ENCODE results near the gene ZYX.
"Not testable (repeated sequence)": the region's sequence is repeated elsewhere in the genome, so short reads cannot be mapped to it uniquely, and the experiment has no call there.

ZYX gene

DNA sequence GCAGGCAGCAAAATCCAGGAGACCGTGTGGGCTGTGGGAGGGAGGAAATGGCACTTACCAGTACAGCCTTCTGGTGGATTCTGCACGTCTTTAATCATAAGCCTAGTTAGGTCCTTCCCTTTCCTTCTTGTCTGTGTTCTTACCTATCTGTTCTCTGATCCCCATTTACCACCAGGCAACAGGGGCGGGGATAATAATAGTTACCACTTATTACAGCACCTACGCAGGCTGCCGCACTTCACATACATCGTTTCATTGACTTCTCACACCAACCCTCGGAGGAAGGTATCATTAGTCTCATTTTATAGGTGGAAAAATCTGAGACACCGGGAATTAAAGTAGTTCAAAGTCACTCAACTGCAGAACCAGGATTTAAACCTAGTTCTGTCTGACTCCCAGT lies 32.0 kb downstream of the ZYX start:
- DNase-seq (ENCODE audit: low read depth) = no peak
- TF ChIP-seq, protein P1, sequence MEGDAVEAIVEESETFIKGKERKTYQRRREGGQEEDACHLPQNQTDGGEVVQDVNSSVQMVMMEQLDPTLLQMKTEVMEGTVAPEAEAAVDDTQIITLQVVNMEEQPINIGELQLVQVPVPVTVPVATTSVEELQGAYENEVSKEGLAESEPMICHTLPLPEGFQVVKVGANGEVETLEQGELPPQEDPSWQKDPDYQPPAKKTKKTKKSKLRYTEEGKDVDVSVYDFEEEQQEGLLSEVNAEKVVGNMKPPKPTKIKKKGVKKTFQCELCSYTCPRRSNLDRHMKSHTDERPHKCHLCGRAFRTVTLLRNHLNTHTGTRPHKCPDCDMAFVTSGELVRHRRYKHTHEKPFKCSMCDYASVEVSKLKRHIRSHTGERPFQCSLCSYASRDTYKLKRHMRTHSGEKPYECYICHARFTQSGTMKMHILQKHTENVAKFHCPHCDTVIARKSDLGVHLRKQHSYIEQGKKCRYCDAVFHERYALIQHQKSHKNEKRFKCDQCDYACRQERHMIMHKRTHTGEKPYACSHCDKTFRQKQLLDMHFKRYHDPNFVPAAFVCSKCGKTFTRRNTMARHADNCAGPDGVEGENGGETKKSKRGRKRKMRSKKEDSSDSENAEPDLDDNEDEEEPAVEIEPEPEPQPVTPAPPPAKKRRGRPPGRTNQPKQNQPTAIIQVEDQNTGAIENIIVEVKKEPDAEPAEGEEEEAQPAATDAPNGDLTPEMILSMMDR (IDR thresholded peaks at IDR 0.05; ENCODE audit: low read depth, low read length, missing control alignments) = no peak

DNA sequence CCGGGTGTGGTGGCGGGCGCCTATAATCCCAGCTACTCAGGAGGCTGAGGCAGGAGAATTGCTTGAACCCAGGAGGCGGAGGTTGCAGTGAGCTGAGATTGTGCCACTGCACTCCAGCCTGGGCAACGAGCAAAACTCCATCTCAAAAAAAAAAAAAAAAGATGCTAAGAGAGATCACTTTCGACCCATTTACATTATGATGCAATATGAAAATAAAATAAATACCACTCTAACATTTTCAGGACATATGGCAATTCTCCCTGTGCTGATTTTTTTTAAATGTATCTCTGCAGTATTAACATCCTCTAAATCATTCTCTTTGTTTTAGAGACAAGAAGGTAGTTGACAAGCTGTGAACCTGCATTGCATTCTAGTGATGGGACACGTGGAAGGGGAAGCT lies 34.1 kb downstream of the ZYX start:
- H3K4me3 ChIP-seq (ENCODE audit: low read depth, low read length) = not testable (repeated sequence)

More for the DNA sequence above, 32.0 kb downstream of the ZYX start:
- no peak overlapping the region for H3K4me3 ChIP-seq (ENCODE audit: low read depth, low read length)

DNA sequence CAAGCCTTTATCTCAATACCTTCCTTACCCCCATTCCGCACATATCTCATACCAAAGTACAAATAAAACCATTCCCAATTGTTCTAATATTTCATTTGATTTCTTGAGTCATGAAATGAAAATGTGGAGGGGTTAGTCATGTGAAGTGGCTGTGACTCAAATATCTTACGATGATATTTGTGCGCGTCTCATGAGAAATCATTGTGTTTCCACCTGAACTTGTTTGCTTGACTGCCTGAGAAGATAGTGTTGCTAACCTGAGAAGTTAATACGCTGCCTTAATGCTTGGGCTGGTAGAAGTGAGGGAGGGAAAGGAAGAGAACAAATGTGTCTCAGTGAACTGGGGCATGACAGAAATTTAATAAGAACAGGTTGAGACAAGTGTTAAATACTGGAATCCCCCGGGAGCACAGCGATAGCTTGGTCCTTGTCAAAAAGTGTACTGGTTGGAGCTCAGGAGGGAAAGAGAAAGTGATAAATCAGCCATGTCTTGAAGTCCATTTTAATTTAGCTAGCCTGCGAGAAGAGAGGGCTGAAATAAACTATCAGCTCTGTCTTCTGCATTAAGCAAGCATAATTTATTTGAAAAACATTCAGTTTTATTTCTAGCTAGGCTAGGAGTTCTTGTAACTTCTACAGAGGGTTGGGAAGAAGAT lies 34.7 kb downstream of the ZYX start:
- TF ChIP-seq, protein P1 (IDR thresholded peaks at IDR 0.05; ENCODE audit: low read depth, low read length, missing control alignments) = no peak
- DNase-seq (ENCODE audit: low read depth) = no peak
- H3K4me3 ChIP-seq (ENCODE audit: low read depth, low read length) = no peak overlapping the region

More for the DNA sequence above, 34.1 kb downstream of the ZYX start:
- not testable (repeated sequence) for DNase-seq (ENCODE audit: low read depth)

DNA sequence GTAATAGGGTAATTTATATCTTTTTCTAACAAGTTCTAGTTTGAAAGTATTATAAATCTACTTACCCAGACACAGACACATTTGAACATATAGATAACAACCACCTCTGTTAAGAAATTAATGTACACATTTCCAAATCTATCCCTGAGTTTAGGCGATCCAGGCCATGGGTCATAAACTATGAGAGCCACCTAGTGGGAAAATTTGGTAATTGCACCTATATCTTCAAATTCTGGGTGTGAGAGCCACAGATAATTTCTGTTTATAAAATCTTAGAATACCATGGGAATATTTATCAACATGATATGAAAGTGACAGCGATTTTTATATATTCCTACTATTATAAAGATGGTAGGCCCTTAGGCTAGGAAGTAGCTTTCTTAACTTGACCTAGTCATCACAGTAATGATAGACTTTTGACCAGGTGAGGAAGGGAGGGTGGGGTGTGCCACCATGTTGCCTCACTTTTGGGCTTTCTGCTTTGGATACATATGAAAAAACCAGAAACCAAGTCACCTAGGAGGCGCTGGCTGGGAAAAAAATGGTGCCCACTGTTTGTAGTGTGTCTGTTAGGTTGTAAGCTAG lies 35.5 kb downstream of the ZYX start:
- H3K4me3 ChIP-seq (ENCODE audit: low read depth, low read length) = no peak overlapping the region
- DNase-seq (ENCODE audit: low read depth) = no peak
- TF ChIP-seq, protein P1 (IDR thresholded peaks at IDR 0.05; ENCODE audit: low read depth, low read length, missing control alignments) = peak; percentile 55

DNA sequence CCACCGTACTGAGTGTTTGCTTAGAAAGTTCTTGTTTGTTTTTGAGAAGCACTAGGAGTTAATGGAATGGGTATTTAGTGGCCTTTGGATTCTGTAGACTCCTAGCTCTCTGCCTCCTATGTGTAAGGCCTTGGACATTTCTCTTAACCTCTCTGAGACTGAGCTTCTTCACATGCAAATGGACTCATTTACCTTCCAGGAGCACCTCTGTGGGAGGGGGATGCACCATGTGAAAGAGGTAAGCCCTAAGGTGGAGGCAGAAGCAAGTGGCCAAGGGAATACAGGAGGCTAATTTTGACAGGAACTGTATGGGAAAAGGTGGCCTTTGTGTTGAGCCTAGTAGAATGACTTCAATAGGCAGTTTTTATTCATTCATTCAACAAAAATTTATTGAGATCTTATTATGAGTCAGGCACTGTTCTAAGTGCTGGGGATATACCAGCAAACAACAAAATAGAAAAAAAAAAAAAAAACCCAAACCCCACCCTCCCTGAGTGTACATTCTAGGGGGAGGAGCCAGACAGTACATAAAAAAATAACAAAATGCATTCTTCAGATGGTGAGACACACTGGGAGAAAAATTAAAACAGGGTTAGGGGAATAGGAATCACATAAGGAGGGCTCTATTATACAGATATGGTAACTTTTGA lies 36.7 kb downstream of the ZYX start:
- TF ChIP-seq, protein P1 (IDR thresholded peaks at IDR 0.05; ENCODE audit: low read depth, low read length, missing control alignments) = no peak
- H3K4me3 ChIP-seq (ENCODE audit: low read depth, low read length) = no peak overlapping the region
- no peak for DNase-seq (ENCODE audit: low read depth)

DNA sequence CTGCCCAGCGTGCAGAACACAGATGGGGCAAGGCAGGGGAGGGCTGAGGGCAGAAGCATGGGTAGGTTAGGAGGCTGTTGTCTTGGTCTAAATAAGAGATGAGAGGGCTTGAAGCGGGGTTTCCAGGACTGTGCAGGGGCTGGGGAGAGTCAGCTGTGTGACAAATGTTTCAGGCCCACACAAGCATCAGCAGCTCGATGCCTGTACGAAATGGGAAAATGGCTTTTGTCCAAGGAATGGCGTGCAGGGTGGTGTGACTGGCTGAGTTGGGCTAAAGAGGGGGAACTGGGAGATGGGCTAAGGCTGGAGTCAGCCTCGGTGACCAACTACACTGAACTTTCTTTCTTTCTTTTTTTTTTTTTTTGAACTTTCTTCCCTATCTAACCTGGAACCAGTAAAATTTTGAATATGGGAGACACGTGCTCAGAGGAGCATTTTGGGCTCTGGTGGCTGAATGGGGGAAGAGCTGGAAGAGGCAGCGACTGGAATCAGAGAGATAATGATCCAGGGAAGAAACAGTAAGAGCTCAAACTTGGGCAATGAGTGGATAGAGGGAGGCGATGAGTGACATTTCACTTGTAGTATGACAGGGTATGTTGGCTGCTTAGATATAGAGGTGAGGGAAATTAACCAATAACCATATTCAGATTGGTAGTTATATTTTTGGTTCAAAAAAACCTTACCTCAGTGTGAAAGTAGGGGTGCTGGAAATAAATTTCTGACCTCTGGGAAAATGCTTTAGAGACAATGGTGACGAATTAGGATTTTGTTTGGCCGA lies 37.7 kb downstream of the ZYX start:
- DNase-seq (ENCODE audit: low read depth) = no peak
- H3K4me3 ChIP-seq (ENCODE audit: low read depth, low read length) = no peak overlapping the region
- TF ChIP-seq, protein P1 (IDR thresholded peaks at IDR 0.05; ENCODE audit: low read depth, low read length, missing control alignments) = no peak

DNA sequence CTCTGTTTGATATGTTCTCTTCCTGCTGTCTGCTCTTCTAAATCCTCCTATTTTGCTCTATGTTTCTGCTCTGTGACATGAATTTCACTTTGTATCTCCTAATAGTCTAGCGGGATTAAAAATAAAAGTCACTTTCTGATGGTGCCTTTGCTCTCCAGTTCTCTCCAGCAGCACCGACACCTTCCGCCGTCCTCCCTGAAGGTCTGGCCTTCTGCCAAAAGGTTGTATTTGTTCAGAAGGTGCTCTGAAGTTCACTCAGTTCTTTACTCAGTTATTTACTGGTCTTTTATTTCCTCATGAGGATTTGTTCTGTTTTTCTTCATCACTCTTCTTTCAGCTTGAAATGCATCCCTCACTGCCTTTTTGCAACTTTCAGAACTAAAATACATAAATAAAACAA lies 38.7 kb downstream of the ZYX start:
- TF ChIP-seq, protein P1 (IDR thresholded peaks at IDR 0.05; ENCODE audit: low read depth, low read length, missing control alignments) = no peak
- DNase-seq (ENCODE audit: low read depth) = no peak
- no peak overlapping the region for H3K4me3 ChIP-seq (ENCODE audit: low read depth, low read length)

DNA sequence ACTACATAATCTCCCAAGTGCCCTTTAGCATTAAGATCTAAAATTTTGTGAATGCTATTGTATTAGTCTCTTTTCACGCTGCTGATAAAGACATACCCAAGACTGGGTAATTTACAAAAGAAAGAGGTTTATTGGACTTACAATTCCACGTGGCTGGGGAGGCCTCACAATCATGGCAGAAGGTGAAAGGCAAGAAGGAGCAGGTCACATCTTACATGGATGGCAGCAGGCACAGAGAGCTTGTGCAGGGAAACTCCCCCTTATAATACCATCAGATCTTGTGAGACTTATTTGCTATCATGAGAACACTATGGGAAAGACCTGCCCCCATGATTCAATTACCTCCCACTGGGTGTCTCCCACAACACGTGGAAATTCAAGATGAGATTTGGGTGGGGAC lies 39.5 kb downstream of the ZYX start:
- not testable (repeated sequence) for H3K4me3 ChIP-seq (ENCODE audit: low read depth, low read length); DNase-seq (ENCODE audit: low read depth)

Data from GM12864 (cell line).